GM04503 (cell line): ENCODE results near the gene SSB.
"Not testable (repeated sequence)": the region's sequence is repeated elsewhere in the genome, so short reads cannot be mapped to it uniquely, and the experiment has no call there.

Experiments
- DNase-seq: peaks from one replicate; pipeline ENCODE4 v3.0.0-alpha.2; 2012; ENCODE audit warnings: low read depth

The SSB gene

GRCh38 chr2:169781249-169782013 lies 17.2 kb upstream of the SSB start:
- DNase-seq: no peak

DNA sequence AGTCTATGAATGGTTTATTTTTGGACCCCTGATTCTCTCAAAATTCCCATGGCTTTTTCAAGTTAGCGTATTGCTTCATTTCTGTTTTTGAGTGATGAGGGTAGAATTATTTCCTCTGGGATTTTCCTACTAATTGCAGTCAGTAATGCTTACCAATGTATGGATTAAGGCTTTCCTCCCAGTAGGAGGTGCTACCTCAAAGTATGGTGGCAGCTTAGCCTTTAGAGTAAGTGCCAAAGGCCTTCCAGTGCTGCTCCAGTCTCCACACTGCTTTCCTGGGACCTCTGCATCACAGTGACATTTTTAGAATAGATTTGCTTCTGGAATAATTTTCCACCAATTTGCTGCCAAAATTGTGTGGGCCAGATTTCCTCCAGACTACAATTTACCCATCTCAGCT lies 16.2 kb upstream of the SSB start:
- DNase-seq: no peak

DNA sequence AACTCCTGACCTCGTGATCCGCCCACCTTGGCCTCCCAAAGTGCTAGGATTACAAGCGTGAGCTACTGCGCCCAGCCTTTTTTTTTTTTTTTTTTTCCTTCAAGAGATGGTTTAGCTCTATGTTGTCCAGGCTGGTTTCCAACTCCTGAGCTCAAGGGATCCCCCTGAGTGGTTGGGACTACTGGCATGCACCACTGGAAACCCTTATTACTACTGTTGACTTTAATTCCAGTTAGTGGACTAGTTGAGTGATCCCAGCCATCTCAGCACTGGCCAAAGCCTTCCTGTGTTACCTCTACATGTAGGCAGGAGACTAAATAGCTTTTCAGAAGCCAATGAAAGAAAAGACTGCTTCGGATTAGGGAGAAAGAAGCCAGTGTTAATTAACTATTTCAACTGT lies 8.1 kb upstream of the SSB start:
- DNase-seq: no peak

- DNase-seq: no peak
Measured at GRCh38 chr2:169795181-169795580, 3.5 kb upstream of the SSB start.

GRCh38 chr2:169796441-169796840 lies 2.2 kb upstream of the SSB start:
- no peak for DNase-seq

DNA sequence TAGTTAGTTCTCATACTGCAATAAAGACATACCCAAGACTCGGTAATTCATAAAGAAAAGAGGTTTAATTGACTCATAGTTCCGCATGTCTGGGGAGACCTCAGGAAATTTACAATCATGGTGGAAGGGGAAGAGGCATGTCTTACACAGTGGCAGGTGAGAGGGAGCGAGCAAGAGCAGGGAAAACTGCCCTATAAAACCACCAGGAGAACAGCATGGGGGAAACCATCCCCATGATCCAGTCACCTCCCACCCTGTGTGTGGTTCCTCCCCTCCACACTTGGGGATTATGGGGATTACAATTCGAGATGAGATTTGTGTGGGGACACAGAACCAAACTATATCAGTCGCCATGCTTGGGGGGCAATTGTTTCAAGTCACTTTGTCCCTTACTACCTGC lies 1.1 kb upstream of the SSB start:
- no peak for DNase-seq

DNA sequence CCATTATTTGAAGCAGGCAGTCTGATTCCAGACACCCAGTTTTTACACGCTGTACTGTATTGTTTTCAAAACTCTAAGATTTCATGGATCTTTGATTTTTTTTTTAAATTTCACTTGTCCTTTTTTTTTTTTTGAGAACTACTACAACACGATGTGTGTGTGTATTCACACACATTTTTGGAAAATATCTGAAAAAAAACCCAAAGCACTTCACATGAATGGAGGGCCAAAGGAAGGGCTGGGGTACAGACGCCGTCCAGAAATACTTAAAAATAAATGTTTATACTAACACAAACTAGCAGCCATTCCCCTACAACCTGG lies 314 bp upstream of the SSB start:
- no peak for DNase-seq

DNA sequence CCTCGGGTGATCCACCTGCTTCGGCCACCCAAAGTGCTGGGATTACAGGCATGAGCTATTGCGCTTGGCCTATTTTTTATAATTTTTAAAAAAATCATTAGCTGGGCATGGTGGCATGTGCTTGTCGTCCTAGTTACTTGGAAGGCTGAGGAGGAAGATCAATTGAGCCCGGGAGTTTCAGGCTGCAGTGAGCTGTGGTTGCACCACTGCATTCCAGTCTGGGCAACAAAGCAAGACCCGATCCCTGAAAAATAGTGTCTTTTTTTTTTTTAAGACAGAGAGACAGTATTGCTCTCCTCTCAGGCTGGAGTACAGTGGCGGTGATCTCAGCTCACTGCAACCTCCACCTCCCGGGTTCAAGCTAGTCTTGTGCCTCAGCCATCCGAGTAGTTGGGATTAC lies 4.8 kb downstream of the SSB start:
- no peak for DNase-seq

DNA sequence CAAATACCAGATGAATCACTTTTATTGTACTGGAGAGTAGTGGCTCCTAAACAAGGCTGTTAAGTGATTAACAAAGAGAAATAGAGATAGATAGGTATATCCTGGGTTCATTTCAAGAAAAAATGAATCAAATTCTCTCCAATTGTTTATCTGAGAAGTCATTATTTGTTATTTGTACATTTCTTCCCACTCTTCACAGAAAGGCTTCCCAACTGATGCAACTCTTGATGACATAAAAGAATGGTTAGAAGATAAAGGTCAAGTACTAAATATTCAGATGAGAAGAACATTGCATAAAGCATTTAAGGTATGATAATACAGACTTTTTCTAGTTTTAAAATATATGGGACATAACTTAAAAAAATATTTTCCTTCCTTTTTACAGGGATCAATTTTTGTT lies 7.9 kb downstream of the SSB start:
- DNase-seq: no peak

DNA sequence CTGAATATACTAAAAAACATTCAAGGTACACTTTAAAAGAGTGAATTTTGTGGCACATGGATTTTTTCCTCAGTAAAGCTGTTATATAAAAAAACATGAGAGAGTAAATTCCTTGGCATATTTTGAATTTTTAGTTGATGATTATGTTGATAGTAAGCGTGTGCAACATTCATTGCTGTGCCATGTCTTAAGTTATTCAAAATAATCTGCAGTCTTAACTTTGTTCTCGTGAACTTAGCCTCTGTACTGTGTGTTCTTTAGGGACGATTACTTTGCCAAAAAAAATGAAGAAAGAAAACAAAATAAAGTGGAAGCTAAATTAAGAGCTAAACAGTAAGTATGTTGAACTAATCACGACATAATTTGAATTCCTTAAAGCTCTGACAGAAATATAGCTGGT lies 9.6 kb downstream of the SSB start:
- no peak for DNase-seq

- DNase-seq: no peak
Measured at GRCh38 chr2:169815849-169816248, 17.2 kb downstream of the SSB start.

GRCh38 chr2:169816961-169817360 lies 18.3 kb downstream of the SSB start:
- not testable (repeated sequence) for DNase-seq

DNA sequence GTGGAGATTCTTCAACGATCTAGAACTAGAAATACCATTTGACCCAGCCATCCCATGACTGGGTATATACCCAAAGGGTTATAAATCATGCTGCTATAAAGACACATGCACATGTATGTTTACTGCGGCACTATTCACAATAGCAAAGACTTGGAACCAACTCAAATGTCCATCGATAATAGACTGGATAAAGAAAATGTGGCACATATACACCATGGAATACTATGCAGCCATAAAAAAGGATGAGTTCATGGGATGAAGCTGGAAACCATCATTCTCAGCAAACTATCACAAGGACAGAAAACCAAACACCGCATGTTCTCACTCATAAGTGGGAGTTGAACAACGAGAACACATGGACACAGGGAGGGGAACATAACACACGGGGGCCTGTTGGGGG lies 18.7 kb downstream of the SSB start:
- DNase-seq: not testable (repeated sequence)

- DNase-seq: no peak
Measured at GRCh38 chr2:169818241-169818640, 19.6 kb downstream of the SSB start.

GRCh38 chr2:169819106-169819505 lies 20.4 kb downstream of the SSB start:
- no peak for DNase-seq

GRCh38 chr2:169820101-169820500 lies 21.4 kb downstream of the SSB start:
- not testable (repeated sequence) for DNase-seq

DNA sequence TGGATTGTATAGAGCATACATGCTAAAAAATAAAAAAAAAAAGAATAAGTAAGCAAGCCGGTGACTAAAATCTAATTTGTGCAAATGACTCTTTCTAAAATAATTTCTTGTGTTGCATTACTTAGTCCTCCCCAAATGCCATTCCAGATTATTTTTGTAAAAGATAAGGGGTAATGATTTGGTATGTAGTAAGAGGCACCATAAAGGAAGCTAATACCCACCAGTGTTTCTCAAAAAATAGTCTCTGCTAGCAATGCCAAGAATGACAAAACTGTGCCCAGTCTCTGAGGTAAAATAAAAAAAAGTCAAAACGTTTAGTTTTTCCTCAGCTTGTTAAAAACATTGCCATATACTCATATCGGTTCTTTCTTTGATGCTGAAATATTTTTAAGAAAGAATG lies 23.4 kb downstream of the SSB start:
- DNase-seq: no peak

- DNase-seq: no peak
Measured at GRCh38 chr2:169822785-169823392, 24.2 kb downstream of the SSB start.

DNA sequence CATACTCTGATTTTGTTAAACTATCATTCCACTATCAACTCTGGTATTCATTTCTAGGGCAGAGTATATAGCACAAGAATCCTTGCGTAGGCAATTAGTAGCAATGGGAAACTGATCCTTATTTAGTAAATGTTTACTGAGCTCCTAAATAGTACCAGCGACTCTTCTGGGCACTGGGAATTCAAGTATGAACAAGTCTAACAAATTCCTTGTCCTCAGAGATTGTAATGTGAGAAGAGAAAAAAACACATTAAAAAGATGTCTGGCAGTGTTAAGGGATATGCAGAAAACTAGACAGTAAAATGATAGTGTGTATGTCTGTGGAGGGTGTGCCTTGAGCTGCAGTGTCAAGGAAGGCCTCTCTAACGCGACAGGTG lies 25.3 kb downstream of the SSB start:
- DNase-seq: no peak

DNA sequence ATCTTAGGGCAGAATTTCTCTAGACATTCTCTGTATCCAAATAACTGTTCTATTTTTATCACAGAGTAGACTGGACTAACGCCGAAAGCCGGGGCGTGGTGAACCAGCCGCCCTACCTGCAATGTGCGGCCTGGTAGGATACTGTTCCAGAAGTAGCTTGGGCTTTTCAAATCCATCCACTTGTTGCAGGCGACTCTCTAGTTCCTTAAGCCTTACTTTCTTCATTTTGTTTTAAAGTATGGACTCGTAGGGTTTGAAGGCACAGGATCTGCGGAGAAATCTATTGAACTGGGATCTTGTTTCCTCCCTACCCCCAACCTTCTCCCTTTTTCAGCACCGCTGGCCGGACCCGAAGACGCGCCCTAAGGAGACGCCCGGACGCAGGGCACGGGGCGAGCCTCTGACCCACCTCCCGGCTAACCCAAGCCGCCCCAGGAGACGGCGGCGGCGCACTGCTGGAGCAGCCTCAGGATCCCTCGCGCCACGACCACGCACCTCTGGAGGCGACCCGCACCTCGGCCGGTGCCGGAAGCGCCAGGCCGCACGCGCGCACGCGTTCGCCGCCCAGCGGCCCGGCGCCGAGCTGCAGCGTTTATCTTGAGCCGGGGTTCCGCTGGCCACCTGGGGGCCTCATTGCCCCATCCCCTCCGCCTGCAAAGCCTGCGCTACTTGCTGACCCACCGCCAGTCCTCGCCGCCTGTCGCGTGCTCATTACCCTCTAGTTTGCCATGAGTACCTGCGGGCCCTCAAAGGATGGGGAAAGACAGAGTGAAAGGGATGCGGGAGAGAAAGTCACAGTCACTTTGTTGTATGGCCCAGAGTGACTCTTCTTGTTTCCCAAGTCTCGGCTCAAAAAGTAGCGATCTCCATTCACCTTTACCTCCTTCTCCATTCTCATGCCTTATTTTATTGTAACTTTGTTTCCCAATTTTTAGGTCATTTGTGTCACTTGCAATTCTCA lies 26.0 kb downstream of the SSB start, which contains the start of gene METTL5:
Gene METTL5 (minus strand): TSS at position 533 of the 961 bp plus-strand sequence. CDS start 308 bp downstream, at position 225.
- DNase-seq: no peak

- no peak for DNase-seq
Measured at GRCh38 chr2:169827272-169828140, 28.8 kb downstream of the SSB start, which contains the start of gene UBR3. Gene UBR3 (plus strand): TSS chr2:169827454. CDS start chr2:169827508, 54 bp downstream.
